ENCODE measurements around the gene TUBB6.

DNA sequence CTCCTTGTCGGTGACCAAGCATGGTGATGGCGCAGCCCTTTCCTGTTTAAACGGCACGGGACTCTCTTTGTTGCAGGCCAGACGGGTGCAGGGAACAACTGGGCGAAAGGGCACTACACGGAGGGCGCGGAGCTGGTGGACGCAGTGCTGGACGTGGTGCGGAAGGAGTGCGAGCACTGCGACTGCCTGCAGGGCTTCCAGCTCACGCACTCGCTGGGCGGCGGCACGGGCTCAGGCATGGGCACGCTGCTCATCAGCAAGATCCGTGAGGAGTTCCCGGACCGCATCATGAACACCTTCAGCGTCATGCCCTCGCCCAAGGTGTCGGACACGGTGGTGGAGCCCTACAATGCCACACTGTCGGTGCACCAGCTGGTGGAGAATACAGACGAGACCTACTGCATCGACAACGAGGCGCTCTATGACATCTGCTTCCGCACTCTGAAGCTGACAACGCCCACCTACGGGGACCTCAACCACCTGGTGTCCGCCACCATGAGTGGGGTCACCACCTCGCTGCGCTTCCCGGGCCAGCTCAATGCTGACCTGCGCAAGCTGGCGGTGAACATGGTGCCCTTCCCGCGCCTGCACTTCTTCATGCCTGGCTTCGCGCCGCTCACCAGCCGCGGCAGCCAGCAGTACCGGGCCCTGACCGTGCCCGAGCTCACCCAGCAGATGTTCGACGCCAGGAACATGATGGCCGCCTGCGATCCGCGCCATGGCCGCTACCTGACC lies 17.1 kb downstream of the TUBB6 start:
- TF ChIP-seq, protein P1, sequence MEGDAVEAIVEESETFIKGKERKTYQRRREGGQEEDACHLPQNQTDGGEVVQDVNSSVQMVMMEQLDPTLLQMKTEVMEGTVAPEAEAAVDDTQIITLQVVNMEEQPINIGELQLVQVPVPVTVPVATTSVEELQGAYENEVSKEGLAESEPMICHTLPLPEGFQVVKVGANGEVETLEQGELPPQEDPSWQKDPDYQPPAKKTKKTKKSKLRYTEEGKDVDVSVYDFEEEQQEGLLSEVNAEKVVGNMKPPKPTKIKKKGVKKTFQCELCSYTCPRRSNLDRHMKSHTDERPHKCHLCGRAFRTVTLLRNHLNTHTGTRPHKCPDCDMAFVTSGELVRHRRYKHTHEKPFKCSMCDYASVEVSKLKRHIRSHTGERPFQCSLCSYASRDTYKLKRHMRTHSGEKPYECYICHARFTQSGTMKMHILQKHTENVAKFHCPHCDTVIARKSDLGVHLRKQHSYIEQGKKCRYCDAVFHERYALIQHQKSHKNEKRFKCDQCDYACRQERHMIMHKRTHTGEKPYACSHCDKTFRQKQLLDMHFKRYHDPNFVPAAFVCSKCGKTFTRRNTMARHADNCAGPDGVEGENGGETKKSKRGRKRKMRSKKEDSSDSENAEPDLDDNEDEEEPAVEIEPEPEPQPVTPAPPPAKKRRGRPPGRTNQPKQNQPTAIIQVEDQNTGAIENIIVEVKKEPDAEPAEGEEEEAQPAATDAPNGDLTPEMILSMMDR (IDR thresholded peaks at IDR 0.05), result no peak
- TF ChIP-seq POLR2A (IDR thresholded peaks at IDR 0.05), result no peak
